IPS-18a (cell line): ENCODE measurements around the gene MT1M.

Experiments
- H3K27ac ChIP-seq: one replicate; pipeline ENCODE4 v1.5.1; 2013; ENCODE audit warnings: low read length
- H3K27me3 ChIP-seq: one replicate; pipeline ENCODE4 v1.6.1; 2013; ENCODE audit warnings: mild to moderate bottlenecking, low read length; ENCODE audit not compliant: control insufficient read depth, insufficient read depth
- H3K36me3 ChIP-seq: one replicate; pipeline ENCODE4 v1.6.1; 2013; ENCODE audit warnings: low read depth, low read length; ENCODE audit not compliant: control insufficient read depth
- H3K4me1 ChIP-seq: one replicate; pipeline ENCODE4 v1.6.1; 2013; ENCODE audit warnings: low read depth, low read length; ENCODE audit not compliant: control insufficient read depth
- H3K4me3 ChIP-seq: one replicate; pipeline ENCODE4 v1.5.1; 2013; ENCODE audit warnings: low read length
- H3K9ac ChIP-seq: one replicate; pipeline ENCODE4 v1.6.1; 2013; ENCODE audit warnings: mild to moderate bottlenecking, low read length, moderate library complexity
- H3K9me3 ChIP-seq: one replicate; pipeline ENCODE4 v1.6.1; 2013; ENCODE audit warnings: low read depth, low read length; ENCODE audit not compliant: control insufficient read depth

Gene MT1M

GRCh38 chr16:56632848-56633365, 448 bp downstream of the MT1M start:
- no peak overlapping the region for H3K9ac ChIP-seq
- peaks cover 100% of the 10 kb centered on the region for H3K27me3 ChIP-seq
- no peaks in the 10 kb centered on the region for H3K9me3 ChIP-seq
- peak overlapping the region; percentile 48 for H3K4me3 ChIP-seq
- H3K27ac ChIP-seq: no peak overlapping the region
- H3K4me1 ChIP-seq: no peaks in the 10 kb centered on the region
- H3K36me3 ChIP-seq: no peaks in the 10 kb centered on the region

- Histone ChIP-seq H3K36me3 (no peaks in the 10 kb centered on the region), H3K9ac (no peak overlapping the region), H3K4me1 (no peaks in the 10 kb centered on the region), H3K27me3 (peaks cover 100% of the 10 kb centered on the region), H3K4me3 (no peak overlapping the region), H3K27ac (no peak overlapping the region), H3K9me3 (no peaks in the 10 kb centered on the region)
Measured at GRCh38 chr16:56633535-56633934, 1.1 kb downstream of the MT1M start.

GRCh38 chr16:56634715-56635440, 2.4 kb downstream of the MT1M start:
- Histone ChIP-seq H3K9me3 (no peaks in the 10 kb centered on the region), H3K27me3 (peaks cover 100% of the 10 kb centered on the region)

DNA sequence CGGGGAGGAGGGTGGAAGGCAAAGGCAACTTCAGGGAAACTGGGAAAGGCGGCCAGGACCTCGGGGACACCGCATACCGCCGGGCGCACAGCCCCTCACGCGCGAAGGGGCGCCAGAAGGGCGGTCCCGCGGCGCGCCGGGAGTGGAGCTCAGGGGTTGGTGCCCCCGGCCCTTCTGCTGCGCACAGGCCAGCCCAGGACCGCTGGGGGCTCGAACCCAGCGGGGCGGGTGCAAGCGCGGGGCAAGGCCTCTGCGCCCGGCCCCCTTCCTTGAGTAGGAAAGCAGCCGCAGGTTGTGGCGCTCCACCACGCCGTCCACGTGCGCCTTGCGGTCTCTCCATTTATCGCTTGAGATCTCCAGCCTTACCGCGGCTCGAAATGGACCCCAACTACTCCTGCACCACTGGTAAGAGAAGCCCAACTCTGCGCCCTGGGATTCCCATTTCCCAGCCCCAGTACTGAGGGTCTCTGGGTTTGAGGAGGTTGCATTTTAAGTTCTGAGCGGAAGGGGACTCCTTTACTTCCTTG, 3.0 kb downstream of the MT1M start:
- peak overlapping the region; percentile 51 for H3K4me3 ChIP-seq
- no peaks in the 10 kb centered on the region for H3K9me3 ChIP-seq
- no peaks in the 10 kb centered on the region for H3K4me1 ChIP-seq
- H3K36me3 ChIP-seq: no peaks in the 10 kb centered on the region
- no peak overlapping the region for H3K27ac ChIP-seq
- no peak overlapping the region for H3K9ac ChIP-seq
- H3K27me3 ChIP-seq: peaks cover 100% of the 10 kb centered on the region

More at GRCh38 chr16:56634715-56635440, 2.4 kb downstream of the MT1M start:
- no peak overlapping the region for H3K27ac ChIP-seq
- no peaks in the 10 kb centered on the region for H3K4me1 ChIP-seq
- peak overlapping the region; percentile 51 for H3K4me3 ChIP-seq
- no peaks in the 10 kb centered on the region for H3K36me3 ChIP-seq
- no peak overlapping the region for H3K9ac ChIP-seq

DNA sequence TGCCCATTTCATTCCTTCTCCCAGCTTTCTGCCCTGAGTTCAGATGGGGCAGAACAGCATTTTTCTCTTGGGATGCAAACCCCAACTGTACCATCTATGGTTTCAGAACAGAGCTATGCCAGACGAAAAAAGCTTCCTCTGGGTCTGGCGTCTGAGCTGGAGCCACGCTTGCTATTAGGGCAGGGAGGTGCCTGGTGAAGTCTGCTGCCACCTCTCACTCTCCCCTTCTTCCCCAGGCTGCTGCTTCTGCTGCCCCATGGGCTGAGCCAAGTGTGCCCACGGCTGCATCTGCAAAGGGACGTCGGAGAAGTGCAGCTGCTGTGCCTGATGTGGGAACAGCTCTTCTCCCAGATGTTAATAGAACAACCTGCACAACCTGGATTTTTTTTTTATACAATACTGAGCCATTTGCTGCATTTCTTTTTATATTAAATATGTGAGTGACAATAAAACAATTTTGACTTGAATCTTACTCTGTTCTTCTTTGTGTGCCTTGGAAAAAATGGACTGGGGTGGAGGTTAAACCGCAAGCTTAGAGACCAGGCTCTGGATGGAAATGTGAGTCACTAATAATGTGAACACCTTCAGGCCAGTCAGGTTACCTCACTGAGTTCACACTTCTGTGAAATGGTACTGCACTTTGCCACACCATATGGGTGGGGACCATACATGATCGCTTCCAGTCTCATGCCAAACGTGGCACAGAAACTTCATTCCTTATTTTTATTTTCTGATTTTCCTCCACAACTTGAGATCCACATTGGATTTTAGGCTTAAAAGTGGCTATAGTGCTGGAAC, 4.4 kb downstream of the MT1M start:
- no peaks in the 10 kb centered on the region for H3K36me3 ChIP-seq
- H3K4me3 ChIP-seq: no peak overlapping the region
- H3K27ac ChIP-seq: no peak overlapping the region
- no peak overlapping the region for H3K9ac ChIP-seq
- peaks cover 100% of the 10 kb centered on the region for H3K27me3 ChIP-seq
- H3K9me3 ChIP-seq: no peaks in the 10 kb centered on the region
- no peaks in the 10 kb centered on the region for H3K4me1 ChIP-seq

DNA sequence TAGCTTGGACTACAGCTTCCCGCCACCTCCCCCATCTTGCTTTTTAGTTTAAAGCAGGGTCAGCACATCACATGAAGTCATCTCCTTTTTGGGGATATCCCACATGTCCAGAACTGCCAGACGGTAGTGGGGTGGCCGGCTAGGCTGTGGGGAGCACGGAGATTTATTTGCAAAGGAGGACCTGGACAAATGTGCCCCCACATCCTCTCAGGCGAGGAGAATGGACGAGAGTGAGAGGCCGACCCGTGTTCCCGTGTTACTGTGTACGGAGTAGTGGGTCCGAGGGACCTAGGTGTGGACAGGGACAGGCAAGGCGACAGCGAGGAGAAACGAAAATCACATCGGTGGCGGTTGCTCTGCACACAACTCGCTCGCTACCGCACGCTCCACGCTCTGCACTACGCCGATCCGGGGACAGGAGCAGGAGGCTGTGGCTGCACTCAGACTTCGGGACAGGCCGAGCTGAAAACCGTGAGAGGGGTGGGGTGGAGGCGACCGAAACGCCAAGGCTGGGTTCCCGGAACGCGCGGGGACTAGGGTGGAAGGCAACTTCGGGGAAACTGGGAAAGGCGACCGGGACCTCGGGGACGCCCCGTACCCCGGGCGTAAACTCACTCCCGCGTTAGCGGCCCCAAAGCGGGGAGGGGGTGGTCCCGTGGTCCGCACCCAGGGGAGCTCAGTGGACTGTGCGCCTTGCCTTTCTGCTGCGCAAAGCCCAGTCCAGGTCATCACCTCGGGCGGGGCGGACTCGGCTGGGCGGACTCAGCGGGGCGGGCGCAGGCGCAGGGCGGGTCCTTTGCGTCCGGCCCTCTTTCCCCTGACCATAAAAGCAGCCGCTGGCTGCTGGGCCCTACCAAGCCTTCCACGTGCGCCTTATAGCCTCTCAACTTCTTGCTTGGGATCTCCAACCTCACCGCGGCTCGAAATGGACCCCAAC, 5.6 kb downstream of the MT1M start, which contains the start of gene MT1A:
Gene MT1A, plus strand, starts transcription at position 853 of the 937 bp plus-strand sequence. Its CDS starts 73 bp downstream, at position 926.
- Histone ChIP-seq H3K27ac (no peak within 1 kb of the TSS), H3K4me1 (no peaks in the 10 kb centered on the region), H3K4me3 (peak within 1 kb of the TSS; percentile 51), H3K27me3 (peaks cover 100% of the 10 kb centered on the region), H3K36me3 (no peaks in the 10 kb centered on the region), H3K9ac (no peak within 1 kb of the TSS), H3K9me3 (no peaks in the 10 kb centered on the region)

DNA sequence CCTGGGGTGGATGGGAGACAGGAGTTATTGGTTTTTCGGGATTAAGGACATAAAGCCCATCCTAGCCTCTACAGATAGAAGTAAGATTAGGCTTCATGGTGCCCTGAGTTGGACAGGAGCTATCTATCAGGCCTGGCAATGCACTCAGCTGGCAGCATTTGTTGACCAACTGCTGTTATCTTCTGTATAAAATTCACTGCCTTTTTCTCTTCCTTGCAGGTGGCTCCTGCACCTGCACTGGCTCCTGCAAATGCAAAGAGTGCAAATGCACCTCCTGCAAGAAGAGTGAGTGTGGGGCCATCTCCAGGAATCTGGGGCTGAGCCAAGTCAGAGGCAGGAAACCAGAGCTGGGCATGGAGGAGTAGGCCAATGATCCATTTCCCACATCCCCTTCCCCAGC, 6.6 kb downstream of the MT1M start:
- Histone ChIP-seq H3K9me3 (no peaks in the 10 kb centered on the region), H3K36me3 (no peaks in the 10 kb centered on the region), H3K4me1 (peaks cover 3% of the 10 kb centered on the region), H3K9ac (no peak overlapping the region), H3K4me3 (no peak overlapping the region), H3K27me3 (peaks cover 100% of the 10 kb centered on the region), H3K27ac (no peak overlapping the region)

GRCh38 chr16:56640076-56640475, 7.6 kb downstream of the MT1M start:
- Histone ChIP-seq H3K4me1 (peaks cover 3% of the 10 kb centered on the region), H3K27ac (no peak overlapping the region), H3K36me3 (no peaks in the 10 kb centered on the region), H3K9me3 (no peaks in the 10 kb centered on the region), H3K27me3 (peaks cover 100% of the 10 kb centered on the region), H3K9ac (no peak overlapping the region), H3K4me3 (no peak overlapping the region)

GRCh38 chr16:56641166-56641565, 8.7 kb downstream of the MT1M start:
- Histone ChIP-seq H3K27me3 (peaks cover 100% of the 10 kb centered on the region), H3K9me3 (no peaks in the 10 kb centered on the region), H3K4me3 (no peak overlapping the region), H3K36me3 (no peaks in the 10 kb centered on the region), H3K4me1 (peaks cover 3% of the 10 kb centered on the region), H3K27ac (no peak overlapping the region), H3K9ac (no peak overlapping the region)

DNA sequence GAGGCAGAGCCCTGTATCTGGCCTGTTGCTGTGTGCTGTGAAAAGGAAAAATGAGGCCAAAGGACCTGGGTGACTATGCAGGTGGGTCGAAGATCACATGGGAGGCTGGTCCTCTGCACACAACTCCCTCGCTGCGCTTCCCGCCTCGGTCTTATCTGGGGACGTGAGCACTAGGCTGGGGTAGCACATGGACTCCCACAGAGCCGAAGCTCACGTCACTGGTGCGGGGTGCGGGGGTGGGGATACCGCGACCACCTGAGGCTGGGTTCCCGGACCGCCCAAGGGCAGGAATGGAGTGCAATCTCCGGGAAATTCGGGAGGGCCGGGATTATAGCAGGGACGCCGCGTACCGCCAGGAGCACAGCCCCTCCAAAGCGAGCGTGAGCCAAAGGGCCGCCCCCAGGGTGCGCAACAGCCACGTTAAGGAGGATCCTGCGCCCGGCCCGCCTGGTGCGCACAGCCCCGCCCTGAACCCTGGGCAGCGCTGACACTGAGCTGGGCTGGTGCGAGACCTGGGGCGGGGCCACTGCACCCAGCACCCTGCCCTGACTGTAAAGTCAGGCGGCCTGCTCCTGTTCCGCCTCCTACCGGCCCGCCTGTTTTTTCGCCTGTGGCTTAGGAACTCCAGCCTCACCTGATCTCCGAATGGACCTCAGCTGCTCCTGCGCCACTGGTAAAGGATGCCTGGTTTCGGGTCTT, 10.8 kb downstream of the MT1M start:
- Histone ChIP-seq H3K27ac (no peak overlapping the region), H3K4me3 (peak overlapping the region; percentile 27)

More for the DNA sequence above, 10.8 kb downstream of the MT1M start:
- H3K27me3 ChIP-seq: peaks cover 100% of the 10 kb centered on the region
- H3K4me1 ChIP-seq: peaks cover 3% of the 10 kb centered on the region
- no peak overlapping the region for H3K9ac ChIP-seq
- no peaks in the 10 kb centered on the region for H3K36me3 ChIP-seq
- no peaks in the 10 kb centered on the region for H3K9me3 ChIP-seq
